ENCODE measurements around the gene C1QL2. TPM values are rescaled to one million over a fixed set of nuclear protein-coding genes. Genes with fewer than 3 reads are reported as not detected.

The C1QL2 gene
- total RNA-seq, 1 experiment from 2014 or later = 0.81 TPM

- Histone ChIP-seq H2AFZ (ENCODE audit: low read length) (no peak overlapping the region), H2BK20ac (ENCODE audit: low read depth, low read length, poor library complexity, severe bottlenecking) (no peak overlapping the region), H2BK12ac (ENCODE audit: insufficient read length, low read depth, low read length) (no peak overlapping the region), H3K56ac (ENCODE audit: insufficient read length, low read depth, low read length) (no peak overlapping the region), H2BK5ac (ENCODE audit: insufficient read length, low read length) (no peak overlapping the region), H3T11ph (ENCODE audit: low read length) (no peak overlapping the region), H3K9ac (ENCODE audit: extremely low read depth, insufficient read length, low read length) (no peak overlapping the region), H3K27me3 (ENCODE audit: insufficient read depth, low read length) (no peaks in the 10 kb centered on the region; the same call in 1 of the 2 replicates), H3K14ac (ENCODE audit: insufficient read depth, low read length) (no peak overlapping the region), H3K4me2 (ENCODE audit: insufficient read depth, insufficient read length, low read length) (no peak overlapping the region), H3K79me2 (ENCODE audit: insufficient read depth, low read length) (no peaks in the 10 kb centered on the region), H3K18ac (ENCODE audit: insufficient read length, low read depth, low read length) (no peak overlapping the region), H3K23me2 (ENCODE audit: insufficient read length, low read depth, low read length, poor library complexity, severe bottlenecking) (no peaks in the 10 kb centered on the region), H3K4me1 (ENCODE audit: insufficient read depth, low read length) (no peaks in the 10 kb centered on the region), H4K8ac (replicated peaks; ENCODE audit: insufficient read length, low read depth, low read length) (no peak overlapping the region), H3K79me1 (ENCODE audit: insufficient read depth, low read depth, low read length, poor library complexity, severe bottlenecking) (no peaks in the 10 kb centered on the region), H3K4ac (ENCODE audit: low read depth, low read length) (no peak overlapping the region), H2AK5ac (ENCODE audit: insufficient read length, low read length) (no peak overlapping the region), H3K27ac (ENCODE audit: insufficient read length, low read depth, low read length) (no peak overlapping the region), H4K20me1 (ENCODE audit: control insufficient read depth, insufficient read depth, insufficient read length) (no peaks in the 10 kb centered on the region), H4K5ac (ENCODE audit: insufficient read length, low read depth, low read length) (no peak overlapping the region), H2BK120ac (ENCODE audit: low read depth, low read length, poor library complexity, severe bottlenecking) (no peak overlapping the region), H4K91ac (ENCODE audit: insufficient read length, low read depth, low read length) (no peak overlapping the region), H3K23ac (ENCODE audit: insufficient read length, low read depth, low read length) (no peak overlapping the region), H2BK15ac (ENCODE audit: low read depth, low read length) (no peak overlapping the region), H3K9me3 (ENCODE audit: control insufficient read depth, low read depth, low read length) (no peaks in the 10 kb centered on the region)
- DNase-seq = no peak
- TF ChIP-seq CTCF (conservative IDR thresholded peaks at IDR 0.05) = no peak
- WGBS (ENCODE audit: extremely low coverage, insufficient read length, low lambda C conversion rate) = no CpG with 5 or more reads among the region's 14 CpGs
- Mint-ChIP-seq H3K36me3 (ENCODE audit: insufficient read depth in 1 of 3, low read depth in 3 of 3) (peaks cover 0 to 7% (median 7%) of the 10 kb centered on the region in 3 experiments; a peak in 3 of 7 replicates), H3K4me1 (peaks cover 3 to 10% of the 10 kb centered on the region in 2 experiments; a peak in 2 of 4 replicates), H3K4me3 (no peak overlapping the region), H3K27ac (no peak overlapping the region), H3K27me3 (ENCODE audit: low read depth) (peaks cover 10% of the 10 kb centered on the region), H3K9me3 (peaks cover 5 to 6% of the 10 kb centered on the region in 2 experiments; a peak in 4 of 5 replicates)
Measured at GRCh38 chr2:119173556-119174060, 15.1 kb upstream of the C1QL2 start.
